GM23338 (cell line): Measurements from ENCODE around the gene PLA2R1. TPM values are rescaled to one million over a fixed set of nuclear protein-coding genes. Genes with fewer than 3 reads are reported as not detected.

Experiments
- ATAC-seq: fragments of 200-7000 bp; cut with Tn5 transposase; 3 replicates; pipeline ENCODE4 v1.9.1; 2020
- DNase-seq: peaks from one replicate; pipeline ENCODE4 v3.0.0-alpha.2; 2015; ENCODE audit warnings: low spot score
- H2AFZ ChIP-seq: fragments of 200-600 bp; sonication (generic); 2 replicates; pipeline ENCODE4 v1.8.0; 2016; ENCODE audit warnings: antibody characterized with exemption, mild to moderate bottlenecking, moderate library complexity
- H3F3A ChIP-seq: fragments of 200-600 bp; sonication (generic); replicated peaks from 2 replicates; pipeline ENCODE4 v1.8.0; 2017; ENCODE audit warnings: antibody characterized with exemption, mixed run types, low read depth
- H3K27ac ChIP-seq: fragments of 200-600 bp; sonication (generic); 2 replicates; pipeline ENCODE4 v1.6.1; 2016; ENCODE audit warnings: low read depth
- H3K27me3 ChIP-seq: fragments of 200-600 bp; sonication (generic); 2 replicates; pipeline ENCODE4 v1.8.0; 2016; ENCODE audit warnings: mild to moderate bottlenecking, mixed run types, moderate library complexity; ENCODE audit not compliant: insufficient read depth
- H3K36me3 ChIP-seq: fragments of 200-600 bp; sonication (generic); 2 replicates; pipeline ENCODE4 v1.8.0; 2016; ENCODE audit warnings: mild to moderate bottlenecking; ENCODE audit not compliant: insufficient read depth
- H3K4me1 ChIP-seq: fragments of 200-600 bp; sonication (generic); 2 replicates; pipeline ENCODE4 v1.8.0; 2016; ENCODE audit warnings: mild to moderate bottlenecking, moderate library complexity; ENCODE audit not compliant: insufficient read depth
- H3K4me2 ChIP-seq: fragments of 200-600 bp; sonication (generic); 2 replicates; pipeline ENCODE4 v1.7.1; 2017; ENCODE audit warnings: mixed run types
- H3K4me3 ChIP-seq: fragments of 200-600 bp; sonication (generic); 2 replicates; pipeline ENCODE4 v1.6.1; 2016; ENCODE audit warnings: mixed run types
- H3K79me2 ChIP-seq: fragments of 200-600 bp; sonication (generic); replicated peaks from 2 replicates; pipeline ENCODE4 v1.8.0; 2017; ENCODE audit warnings: mild to moderate bottlenecking; ENCODE audit not compliant: insufficient read depth
- H3K9me2 ChIP-seq: fragments of 200-600 bp; sonication (generic); 2 replicates; pipeline ENCODE4 v1.8.0; 2017; ENCODE audit not compliant: insufficient read depth
- H4K20me1 ChIP-seq: fragments of 200-600 bp; sonication (generic); replicated peaks from 2 replicates; pipeline ENCODE4 v1.8.0; 2017; ENCODE audit warnings: mild to moderate bottlenecking; ENCODE audit not compliant: insufficient read depth
- H3K27ac Mint-ChIP-seq: 2 replicates; pipeline ENCODE4 v1.8.0; 2020; ENCODE audit warnings: inconsistent platforms, mild to moderate bottlenecking, moderate library complexity, mixed read lengths
- H3K27me3 Mint-ChIP-seq: 3 replicates; pipeline ENCODE4 v1.8.0; 2022; ENCODE audit warnings: low read depth, mild to moderate bottlenecking, moderate library complexity, mixed read lengths, inconsistent platforms; ENCODE audit not compliant: insufficient read depth, poor library complexity
- H3K36me3 Mint-ChIP-seq: 3 replicates; pipeline ENCODE4 v1.8.0; 2021; ENCODE audit warnings: low read depth, mild to moderate bottlenecking, inconsistent platforms, moderate library complexity, mixed read lengths
- H3K4me1 Mint-ChIP-seq: 3 replicates; pipeline ENCODE4 v1.8.0; 2020; ENCODE audit warnings: mild to moderate bottlenecking, inconsistent platforms, mixed read lengths
- H3K4me3 Mint-ChIP-seq: 3 replicates; pipeline ENCODE4 v1.8.0; 2021; ENCODE audit warnings: moderate library complexity, mild to moderate bottlenecking, inconsistent platforms, mixed read lengths
- H3K9me3 Mint-ChIP-seq: 3 replicates; pipeline ENCODE4 v1.8.0; 2020; ENCODE audit warnings: moderate library complexity, mild to moderate bottlenecking, inconsistent platforms, mixed read lengths
- CREB1 ChIP-seq: fragments of 250-450 bp; sonication (Bioruptor Pico); IDR thresholded peaks from 2 replicates; pipeline ENCODE4 v1.5.0; 2020; ENCODE audit warnings: low read depth, mild to moderate bottlenecking, moderate library complexity
- EZH2 ChIP-seq: fragments of 200-600 bp; sonication (generic); IDR thresholded peaks from one replicate; pipeline ENCODE4 v1.8.0; 2017; ENCODE audit warnings: antibody characterized with exemption, mild to moderate bottlenecking, low read depth; ENCODE audit not compliant: unreplicated experiment
- EZH2phosphoT487 ChIP-seq: fragments of 200-600 bp; sonication (generic); IDR thresholded peaks from one replicate; pipeline ENCODE4 v1.8.1; 2018; ENCODE audit warnings: antibody characterized with exemption; ENCODE audit not compliant: unreplicated experiment
- POLR2AphosphoS5 ChIP-seq: IDR thresholded peaks from 2 replicates; pipeline ENCODE4 v1.6.1; 2016; ENCODE audit warnings: antibody characterized with exemption, low read depth
- STAT1 ChIP-seq: IDR thresholded peaks from one replicate; pipeline ENCODE4 v1.6.1; 2016; ENCODE audit warnings: antibody characterized with exemption; ENCODE audit not compliant: unreplicated experiment
- ZNF114 ChIP-seq: fragments of 250-450 bp; sonication (Bioruptor Pico); IDR thresholded peaks from 2 replicates; pipeline ENCODE4 v1.5.0; 2020; ENCODE audit warnings: mild to moderate bottlenecking, moderate library complexity
- ZNF331 ChIP-seq: fragments of 250-450 bp; sonication (Bioruptor Pico); IDR thresholded peaks from 2 replicates; pipeline ENCODE4 v1.5.0; 2020; ENCODE audit warnings: low read depth, mild to moderate bottlenecking, moderate library complexity
- polyA plus RNA-seq: library from polyadenylated mRNA; unstranded; fragments of >200 nt; fragmentation: Nextera tagmentation; extraction: Ambion mirVana; gene quantifications from 2 replicates; pipeline ENCODE4 v1.2.1, GENCODE V29; 2016
- total RNA-seq: library from RNA; depleted of rRNA; stranded (reverse); fragments of >200 nt; shearing (Covaris generic); gene quantifications from 2 replicates; pipeline ENCODE4 v1.2.3, GENCODE V29; 2014
- TF ChIP-seq, protein P1 (sequence below): fragments of 250-450 bp; sonication (Bioruptor Pico); IDR thresholded peaks from 2 replicates; pipeline ENCODE4 v1.5.0; 2020; ENCODE audit warnings: mild to moderate bottlenecking, moderate library complexity
- TF ChIP-seq, protein P2 (sequence below): IDR thresholded peaks from 2 replicates; pipeline ENCODE4 v1.6.1; 2016; ENCODE audit warnings: antibody characterized with exemption
- TF ChIP-seq, protein P3 (sequence below): IDR thresholded peaks from one replicate; pipeline ENCODE4 v1.6.1; 2018; ENCODE audit warnings: antibody characterized with exemption; ENCODE audit not compliant: unreplicated experiment
- TF ChIP-seq, protein P4 (sequence below), 2 experiments: fragments of 200-600 bp in 1 of 2; sonication (generic) in 1 of 2; conservative IDR thresholded peaks; 2 replicates each; pipeline versions ENCODE4 v1.5.1 to v1.6.1; 2016 to 2017; ENCODE audit warnings: antibody characterized with exemption in 2 of 2, low read depth in 2 of 2, mild to moderate bottlenecking in 2 of 2, moderate library complexity in 1 of 2

Gene PLA2R1
- total and polyA plus RNA-seq, 2 experiments from 2014 or later, result 0.57 to 1.2 TPM

DNA sequence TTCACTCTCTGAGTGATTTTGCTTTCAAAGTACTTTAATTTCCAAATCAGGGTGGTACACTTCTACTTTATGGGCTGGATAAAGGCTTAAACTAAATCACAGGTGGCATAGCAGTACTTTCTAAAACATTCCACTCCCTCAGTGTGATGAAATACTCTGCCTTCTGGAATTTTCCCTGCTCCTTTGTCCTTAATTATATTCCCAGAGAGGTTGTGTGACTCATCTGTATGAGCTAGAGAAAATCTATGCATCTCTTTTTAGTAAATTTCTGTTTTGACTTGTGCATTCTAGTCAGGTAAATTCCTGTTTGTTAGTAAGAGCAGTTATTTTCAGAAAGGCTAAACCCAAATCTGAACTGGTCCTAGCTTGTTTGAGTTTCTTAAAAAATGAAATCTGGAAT lies 29.0 kb upstream of the PLA2R1 start:
- Histone ChIP-seq H3K4me1 (no peaks in the 10 kb centered on the region), H3K4me3 (no peak overlapping the region), H3K79me2 (no peaks in the 10 kb centered on the region), H3K36me3 (peaks cover 11% of the 10 kb centered on the region; the same call in 1 of the 2 replicates), H3K9me2 (0 out of 2 replicates have a peak, but pooled peaks cover 3% of the 10 kb centered on the region), H3K27me3 (no peaks in the 10 kb centered on the region), H3F3A (no peaks in the 10 kb centered on the region), H3K27ac (no peak overlapping the region), H4K20me1 (no peaks in the 10 kb centered on the region), H2AFZ (no peak overlapping the region), H3K4me2 (no peak overlapping the region)
- Mint-ChIP-seq H3K27ac (no peak overlapping the region), H3K36me3 (peaks cover 52% of the 10 kb centered on the region), H3K4me1 (no peaks in the 10 kb centered on the region), H3K27me3 (no peaks in the 10 kb centered on the region), H3K4me3 (no peak overlapping the region), H3K9me3 (peaks cover 77% of the 10 kb centered on the region)
- TF ChIP-seq, protein P1, sequence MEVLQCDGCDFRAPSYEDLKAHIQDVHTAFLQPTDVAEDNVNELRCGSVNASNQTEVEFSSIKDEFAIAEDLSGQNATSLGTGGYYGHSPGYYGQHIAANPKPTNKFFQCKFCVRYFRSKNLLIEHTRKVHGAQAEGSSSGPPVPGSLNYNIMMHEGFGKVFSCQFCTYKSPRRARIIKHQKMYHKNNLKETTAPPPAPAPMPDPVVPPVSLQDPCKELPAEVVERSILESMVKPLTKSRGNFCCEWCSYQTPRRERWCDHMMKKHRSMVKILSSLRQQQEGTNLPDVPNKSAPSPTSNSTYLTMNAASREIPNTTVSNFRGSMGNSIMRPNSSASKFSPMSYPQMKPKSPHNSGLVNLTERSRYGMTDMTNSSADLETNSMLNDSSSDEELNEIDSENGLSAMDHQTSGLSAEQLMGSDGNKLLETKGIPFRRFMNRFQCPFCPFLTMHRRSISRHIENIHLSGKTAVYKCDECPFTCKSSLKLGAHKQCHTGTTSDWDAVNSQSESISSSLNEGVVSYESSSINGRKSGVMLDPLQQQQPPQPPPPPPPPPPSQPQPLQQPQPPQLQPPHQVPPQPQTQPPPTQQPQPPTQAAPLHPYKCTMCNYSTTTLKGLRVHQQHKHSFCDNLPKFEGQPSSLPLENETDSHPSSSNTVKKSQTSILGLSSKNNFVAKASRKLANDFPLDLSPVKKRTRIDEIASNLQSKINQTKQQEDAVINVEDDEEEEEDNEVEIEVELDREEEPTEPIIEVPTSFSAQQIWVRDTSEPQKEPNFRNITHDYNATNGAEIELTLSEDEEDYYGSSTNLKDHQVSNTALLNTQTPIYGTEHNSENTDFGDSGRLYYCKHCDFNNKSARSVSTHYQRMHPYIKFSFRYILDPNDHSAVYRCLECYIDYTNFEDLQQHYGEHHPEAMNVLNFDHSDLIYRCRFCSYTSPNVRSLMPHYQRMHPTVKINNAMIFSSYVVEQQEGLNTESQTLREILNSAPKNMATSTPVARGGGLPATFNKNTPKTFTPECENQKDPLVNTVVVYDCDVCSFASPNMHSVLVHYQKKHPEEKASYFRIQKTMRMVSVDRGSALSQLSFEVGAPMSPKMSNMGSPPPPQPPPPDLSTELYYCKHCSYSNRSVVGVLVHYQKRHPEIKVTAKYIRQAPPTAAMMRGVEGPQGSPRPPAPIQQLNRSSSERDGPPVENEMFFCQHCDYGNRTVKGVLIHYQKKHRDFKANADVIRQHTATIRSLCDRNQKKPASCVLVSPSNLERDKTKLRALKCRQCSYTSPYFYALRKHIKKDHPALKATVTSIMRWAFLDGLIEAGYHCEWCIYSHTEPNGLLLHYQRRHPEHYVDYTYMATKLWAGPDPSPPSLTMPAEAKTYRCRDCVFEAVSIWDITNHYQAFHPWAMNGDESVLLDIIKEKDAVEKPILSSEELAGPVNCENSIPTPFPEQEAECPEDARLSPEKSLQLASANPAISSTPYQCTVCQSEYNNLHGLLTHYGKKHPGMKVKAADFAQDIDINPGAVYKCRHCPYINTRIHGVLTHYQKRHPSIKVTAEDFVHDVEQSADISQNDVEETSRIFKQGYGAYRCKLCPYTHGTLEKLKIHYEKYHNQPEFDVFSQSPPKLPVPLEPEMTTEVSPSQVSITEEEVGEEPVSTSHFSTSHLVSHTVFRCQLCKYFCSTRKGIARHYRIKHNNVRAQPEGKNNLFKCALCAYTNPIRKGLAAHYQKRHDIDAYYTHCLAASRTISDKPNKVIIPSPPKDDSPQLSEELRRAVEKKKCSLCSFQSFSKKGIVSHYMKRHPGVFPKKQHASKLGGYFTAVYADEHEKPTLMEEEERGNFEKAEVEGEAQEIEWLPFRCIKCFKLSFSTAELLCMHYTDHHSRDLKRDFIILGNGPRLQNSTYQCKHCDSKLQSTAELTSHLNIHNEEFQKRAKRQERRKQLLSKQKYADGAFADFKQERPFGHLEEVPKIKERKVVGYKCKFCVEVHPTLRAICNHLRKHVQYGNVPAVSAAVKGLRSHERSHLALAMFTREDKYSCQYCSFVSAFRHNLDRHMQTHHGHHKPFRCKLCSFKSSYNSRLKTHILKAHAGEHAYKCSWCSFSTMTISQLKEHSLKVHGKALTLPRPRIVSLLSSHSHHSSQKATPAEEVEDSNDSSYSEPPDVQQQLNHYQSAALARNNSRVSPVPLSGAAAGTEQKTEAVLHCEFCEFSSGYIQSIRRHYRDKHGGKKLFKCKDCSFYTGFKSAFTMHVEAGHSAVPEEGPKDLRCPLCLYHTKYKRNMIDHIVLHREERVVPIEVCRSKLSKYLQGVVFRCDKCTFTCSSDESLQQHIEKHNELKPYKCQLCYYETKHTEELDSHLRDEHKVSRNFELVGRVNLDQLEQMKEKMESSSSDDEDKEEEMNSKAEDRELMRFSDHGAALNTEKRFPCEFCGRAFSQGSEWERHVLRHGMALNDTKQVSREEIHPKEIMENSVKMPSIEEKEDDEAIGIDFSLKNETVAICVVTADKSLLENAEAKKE (CRISPR knock-in tag), result no peak
- TF ChIP-seq CREB1 (no peak), ZNF114 (CRISPR knock-in tag) (no peak), POLR2AphosphoS5 (no peak), EZH2phosphoT487 (no peak), ZNF331 (CRISPR knock-in tag) (no peak), EZH2 (no peak), STAT1 (no peak)
- TF ChIP-seq, protein P2, sequence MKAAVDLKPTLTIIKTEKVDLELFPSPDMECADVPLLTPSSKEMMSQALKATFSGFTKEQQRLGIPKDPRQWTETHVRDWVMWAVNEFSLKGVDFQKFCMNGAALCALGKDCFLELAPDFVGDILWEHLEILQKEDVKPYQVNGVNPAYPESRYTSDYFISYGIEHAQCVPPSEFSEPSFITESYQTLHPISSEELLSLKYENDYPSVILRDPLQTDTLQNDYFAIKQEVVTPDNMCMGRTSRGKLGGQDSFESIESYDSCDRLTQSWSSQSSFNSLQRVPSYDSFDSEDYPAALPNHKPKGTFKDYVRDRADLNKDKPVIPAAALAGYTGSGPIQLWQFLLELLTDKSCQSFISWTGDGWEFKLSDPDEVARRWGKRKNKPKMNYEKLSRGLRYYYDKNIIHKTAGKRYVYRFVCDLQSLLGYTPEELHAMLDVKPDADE, result no peak
- TF ChIP-seq, protein P3, sequence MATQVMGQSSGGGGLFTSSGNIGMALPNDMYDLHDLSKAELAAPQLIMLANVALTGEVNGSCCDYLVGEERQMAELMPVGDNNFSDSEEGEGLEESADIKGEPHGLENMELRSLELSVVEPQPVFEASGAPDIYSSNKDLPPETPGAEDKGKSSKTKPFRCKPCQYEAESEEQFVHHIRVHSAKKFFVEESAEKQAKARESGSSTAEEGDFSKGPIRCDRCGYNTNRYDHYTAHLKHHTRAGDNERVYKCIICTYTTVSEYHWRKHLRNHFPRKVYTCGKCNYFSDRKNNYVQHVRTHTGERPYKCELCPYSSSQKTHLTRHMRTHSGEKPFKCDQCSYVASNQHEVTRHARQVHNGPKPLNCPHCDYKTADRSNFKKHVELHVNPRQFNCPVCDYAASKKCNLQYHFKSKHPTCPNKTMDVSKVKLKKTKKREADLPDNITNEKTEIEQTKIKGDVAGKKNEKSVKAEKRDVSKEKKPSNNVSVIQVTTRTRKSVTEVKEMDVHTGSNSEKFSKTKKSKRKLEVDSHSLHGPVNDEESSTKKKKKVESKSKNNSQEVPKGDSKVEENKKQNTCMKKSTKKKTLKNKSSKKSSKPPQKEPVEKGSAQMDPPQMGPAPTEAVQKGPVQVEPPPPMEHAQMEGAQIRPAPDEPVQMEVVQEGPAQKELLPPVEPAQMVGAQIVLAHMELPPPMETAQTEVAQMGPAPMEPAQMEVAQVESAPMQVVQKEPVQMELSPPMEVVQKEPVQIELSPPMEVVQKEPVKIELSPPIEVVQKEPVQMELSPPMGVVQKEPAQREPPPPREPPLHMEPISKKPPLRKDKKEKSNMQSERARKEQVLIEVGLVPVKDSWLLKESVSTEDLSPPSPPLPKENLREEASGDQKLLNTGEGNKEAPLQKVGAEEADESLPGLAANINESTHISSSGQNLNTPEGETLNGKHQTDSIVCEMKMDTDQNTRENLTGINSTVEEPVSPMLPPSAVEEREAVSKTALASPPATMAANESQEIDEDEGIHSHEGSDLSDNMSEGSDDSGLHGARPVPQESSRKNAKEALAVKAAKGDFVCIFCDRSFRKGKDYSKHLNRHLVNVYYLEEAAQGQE, result no peak
- TF ChIP-seq, protein P4, sequence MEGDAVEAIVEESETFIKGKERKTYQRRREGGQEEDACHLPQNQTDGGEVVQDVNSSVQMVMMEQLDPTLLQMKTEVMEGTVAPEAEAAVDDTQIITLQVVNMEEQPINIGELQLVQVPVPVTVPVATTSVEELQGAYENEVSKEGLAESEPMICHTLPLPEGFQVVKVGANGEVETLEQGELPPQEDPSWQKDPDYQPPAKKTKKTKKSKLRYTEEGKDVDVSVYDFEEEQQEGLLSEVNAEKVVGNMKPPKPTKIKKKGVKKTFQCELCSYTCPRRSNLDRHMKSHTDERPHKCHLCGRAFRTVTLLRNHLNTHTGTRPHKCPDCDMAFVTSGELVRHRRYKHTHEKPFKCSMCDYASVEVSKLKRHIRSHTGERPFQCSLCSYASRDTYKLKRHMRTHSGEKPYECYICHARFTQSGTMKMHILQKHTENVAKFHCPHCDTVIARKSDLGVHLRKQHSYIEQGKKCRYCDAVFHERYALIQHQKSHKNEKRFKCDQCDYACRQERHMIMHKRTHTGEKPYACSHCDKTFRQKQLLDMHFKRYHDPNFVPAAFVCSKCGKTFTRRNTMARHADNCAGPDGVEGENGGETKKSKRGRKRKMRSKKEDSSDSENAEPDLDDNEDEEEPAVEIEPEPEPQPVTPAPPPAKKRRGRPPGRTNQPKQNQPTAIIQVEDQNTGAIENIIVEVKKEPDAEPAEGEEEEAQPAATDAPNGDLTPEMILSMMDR (conservative IDR thresholded peaks at IDR 0.05; ENCODE audit: low read depth in 2 of 2), result no peak
- DNase-seq (no peak), ATAC-seq (no peak)
